Hepatocyte (in vitro differentiated cells): ENCODE results near the gene TNNT2. TPM values are rescaled to one million over a fixed set of nuclear protein-coding genes. Genes with fewer than 3 reads are reported as not detected.

Source experiments
- DNase-seq: peaks from one replicate; pipeline ENCODE4 v3.0.0-alpha.2; 2016; ENCODE audit warnings: low spot score
- H2AFZ ChIP-seq: fragments of 200-600 bp; sonication (generic); 2 replicates; pipeline ENCODE4 v1.6.0; 2016; ENCODE audit warnings: antibody characterized with exemption, mild to moderate bottlenecking
- H3K27ac ChIP-seq: fragments of 200-600 bp; sonication (generic); 2 replicates; pipeline ENCODE4 v1.5.1; 2016; ENCODE audit warnings: mild to moderate bottlenecking
- H3K27me3 ChIP-seq: fragments of 200-600 bp; sonication (generic); 2 replicates; pipeline ENCODE4 v1.6.1; 2016
- H3K36me3 ChIP-seq: fragments of 200-600 bp; sonication (generic); replicated peaks from 2 replicates; pipeline ENCODE4 v1.5.1; 2016; ENCODE audit warnings: low read depth; ENCODE audit not compliant: insufficient read depth
- H3K4me1 ChIP-seq: fragments of 200-600 bp; sonication (generic); 2 replicates; pipeline ENCODE4 v1.5.1; 2016; ENCODE audit warnings: mild to moderate bottlenecking, moderate library complexity; ENCODE audit not compliant: insufficient read depth
- H3K4me2 ChIP-seq: fragments of 200-600 bp; sonication (generic); 2 replicates; pipeline ENCODE4 v1.6.0; 2016
- H3K4me3 ChIP-seq: fragments of 200-600 bp; sonication (generic); 2 replicates; pipeline ENCODE4 v1.5.1; 2016; ENCODE audit warnings: mild to moderate bottlenecking
- H3K79me2 ChIP-seq: fragments of 200-600 bp; sonication (generic); 2 replicates; pipeline ENCODE4 v1.6.0; 2017; ENCODE audit warnings: mild to moderate bottlenecking
- H3K9me2 ChIP-seq: fragments of 200-600 bp; sonication (generic); replicated peaks from 2 replicates; pipeline ENCODE4 v1.6.0; 2017; ENCODE audit warnings: mild to moderate bottlenecking; ENCODE audit not compliant: insufficient read depth
- H3K9me3 ChIP-seq: fragments of 200-600 bp; sonication (generic); 2 replicates; pipeline ENCODE4 v1.5.1; 2016; ENCODE audit warnings: low read depth, mild to moderate bottlenecking
- H4K20me1 ChIP-seq: fragments of 200-600 bp; sonication (generic); 2 replicates; pipeline ENCODE4 v1.6.0; 2016; ENCODE audit warnings: mild to moderate bottlenecking; ENCODE audit not compliant: insufficient read depth, poor library complexity, severe bottlenecking
- EZH2 ChIP-seq: fragments of 200-600 bp; sonication (generic); IDR thresholded peaks from 2 replicates; pipeline ENCODE4 v1.6.1; 2016; ENCODE audit warnings: antibody characterized with exemption, mild to moderate bottlenecking, borderline replicate concordance
- EZH2phosphoT487 ChIP-seq: fragments of 200-600 bp; sonication (generic); IDR thresholded peaks from one replicate; pipeline ENCODE4 v1.6.1; 2018; ENCODE audit warnings: antibody characterized with exemption, mild to moderate bottlenecking, low read depth, moderate library complexity; ENCODE audit not compliant: unreplicated experiment, severe bottlenecking
- WGBS: methylation state at CpG from one replicate; pipeline ENCODE4 v1.1.6; 2016; ENCODE audit warnings: low lambda C conversion rate; ENCODE audit errors: missing lambda C conversion rate; 5-methylcytosine and 5-hydroxymethylcytosine counted together
- polyA plus RNA-seq: library from polyadenylated mRNA; unstranded; fragments of >200 nt; fragmentation: Nextera tagmentation; extraction: Ambion mirVana; gene quantifications from 2 replicates; pipeline ENCODE4 v1.2.1, GENCODE V29; 2016
- total RNA-seq: library from RNA; depleted of rRNA; stranded (reverse); fragments of >200 nt; gene quantifications from 2 replicates; pipeline ENCODE4 v1.2.3, GENCODE V29; 2014
- TF ChIP-seq, protein P1 (sequence below): fragments of 200-600 bp; sonication (generic); IDR thresholded peaks from 2 replicates; pipeline ENCODE4 v1.5.1; 2016; ENCODE audit warnings: antibody characterized with exemption, mild to moderate bottlenecking; ENCODE audit not compliant: poor library complexity

The TNNT2 gene
- total and polyA plus RNA-seq, 2 experiments from 2014 or later, result 25.9 to 33.5 TPM

DNA sequence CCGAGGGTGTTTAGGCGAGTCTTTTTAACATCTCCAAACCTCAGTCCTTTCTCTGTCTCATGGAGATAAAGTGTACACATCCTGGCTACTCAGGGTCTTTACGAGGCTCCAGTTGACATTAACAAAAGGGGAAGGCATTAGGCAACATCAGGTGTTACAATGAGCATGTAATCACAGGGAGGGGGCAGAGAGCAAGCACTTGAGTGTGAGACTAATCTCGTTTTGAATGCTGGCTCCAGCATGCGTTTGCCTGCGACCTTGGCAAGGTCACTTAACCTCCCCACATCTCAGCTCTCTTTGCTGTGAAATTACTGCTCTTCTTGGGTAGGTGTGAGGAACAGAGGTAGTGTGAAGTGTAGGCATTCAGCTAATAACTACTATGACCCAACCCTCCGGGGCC is 3.1 kb downstream of the TNNT2 start:
- H3K4me3 ChIP-seq, result no peak overlapping the region
- H3K27me3 ChIP-seq, result no peaks in the 10 kb centered on the region
- WGBS, result 24% methylated on average over 7 of the region's 7 CpGs
- no peaks in the 10 kb centered on the region for H3K9me2 ChIP-seq
- H4K20me1 ChIP-seq, result no peaks in the 10 kb centered on the region
- TF ChIP-seq, protein P1, sequence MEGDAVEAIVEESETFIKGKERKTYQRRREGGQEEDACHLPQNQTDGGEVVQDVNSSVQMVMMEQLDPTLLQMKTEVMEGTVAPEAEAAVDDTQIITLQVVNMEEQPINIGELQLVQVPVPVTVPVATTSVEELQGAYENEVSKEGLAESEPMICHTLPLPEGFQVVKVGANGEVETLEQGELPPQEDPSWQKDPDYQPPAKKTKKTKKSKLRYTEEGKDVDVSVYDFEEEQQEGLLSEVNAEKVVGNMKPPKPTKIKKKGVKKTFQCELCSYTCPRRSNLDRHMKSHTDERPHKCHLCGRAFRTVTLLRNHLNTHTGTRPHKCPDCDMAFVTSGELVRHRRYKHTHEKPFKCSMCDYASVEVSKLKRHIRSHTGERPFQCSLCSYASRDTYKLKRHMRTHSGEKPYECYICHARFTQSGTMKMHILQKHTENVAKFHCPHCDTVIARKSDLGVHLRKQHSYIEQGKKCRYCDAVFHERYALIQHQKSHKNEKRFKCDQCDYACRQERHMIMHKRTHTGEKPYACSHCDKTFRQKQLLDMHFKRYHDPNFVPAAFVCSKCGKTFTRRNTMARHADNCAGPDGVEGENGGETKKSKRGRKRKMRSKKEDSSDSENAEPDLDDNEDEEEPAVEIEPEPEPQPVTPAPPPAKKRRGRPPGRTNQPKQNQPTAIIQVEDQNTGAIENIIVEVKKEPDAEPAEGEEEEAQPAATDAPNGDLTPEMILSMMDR, result no peak
- TF ChIP-seq EZH2phosphoT487 (no peak), EZH2 (no peak)
- H2AFZ ChIP-seq, result no peak overlapping the region
- no peak for DNase-seq
- no peak overlapping the region for H3K4me2 ChIP-seq
- no peaks in the 10 kb centered on the region for H3K79me2 ChIP-seq
- no peaks in the 10 kb centered on the region for H3K36me3 ChIP-seq
- no peaks in the 10 kb centered on the region for H3K9me3 ChIP-seq
- peaks cover 19% of the 10 kb centered on the region for H3K4me1 ChIP-seq
- H3K27ac ChIP-seq, result no peak overlapping the region

DNA sequence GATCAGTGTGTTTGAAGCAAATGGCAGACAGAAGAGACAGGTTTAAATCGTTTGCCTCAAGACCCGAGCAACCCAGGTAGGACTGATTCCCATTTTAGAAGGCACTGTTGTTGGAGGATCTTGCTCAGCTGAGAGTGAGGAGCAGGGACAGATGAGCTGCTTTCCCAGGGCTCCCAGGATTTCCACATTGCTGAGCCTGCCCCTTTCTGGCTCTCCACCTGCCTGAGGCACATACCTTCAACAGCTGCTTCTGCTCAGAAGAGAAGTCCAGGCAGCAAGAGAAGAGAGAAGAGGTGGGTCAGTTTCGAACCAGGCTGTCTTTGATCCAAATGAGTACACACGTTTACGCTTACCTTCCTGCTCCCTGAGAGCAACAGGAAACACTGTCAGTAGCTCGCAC is 5.7 kb downstream of the TNNT2 start:
- H3K9me2 ChIP-seq, result no peaks in the 10 kb centered on the region
- no peaks in the 10 kb centered on the region for H3K27me3 ChIP-seq
- no peak overlapping the region for H3K4me3 ChIP-seq
- no peaks in the 10 kb centered on the region for H4K20me1 ChIP-seq
- no peak for TF ChIP-seq EZH2phosphoT487
- TF ChIP-seq, protein P1, result no peak
- TF ChIP-seq EZH2, result no peak
- WGBS, result 75% methylated on average over 6 of the region's 6 CpGs
- H3K4me1 ChIP-seq, result peaks cover 9% of the 10 kb centered on the region
- H3K79me2 ChIP-seq, result no peaks in the 10 kb centered on the region
- H3K4me2 ChIP-seq, result no peak overlapping the region
- H2AFZ ChIP-seq, result no peak overlapping the region
- H3K36me3 ChIP-seq, result no peaks in the 10 kb centered on the region
- no peak overlapping the region for H3K27ac ChIP-seq
- no peaks in the 10 kb centered on the region for H3K9me3 ChIP-seq
- DNase-seq, result no peak

DNA sequence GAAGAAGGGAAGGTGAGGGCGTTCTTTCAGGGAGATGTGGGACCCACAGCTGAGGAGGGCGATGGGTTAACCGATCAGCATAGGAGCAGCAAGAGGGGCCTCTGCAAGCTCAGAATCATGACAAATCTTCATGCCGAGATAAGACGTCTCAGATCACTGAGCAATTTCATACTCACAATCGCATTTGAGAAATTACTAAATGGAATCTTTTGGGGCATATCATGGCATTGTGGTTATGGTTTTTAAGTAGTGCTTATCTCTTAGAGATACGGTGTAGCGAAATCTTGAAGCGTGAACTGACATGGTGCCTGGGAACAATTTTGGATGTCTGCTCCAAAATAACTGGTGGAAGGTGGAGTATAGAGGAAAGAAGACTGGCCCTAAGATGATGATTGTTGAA is 6.2 kb downstream of the TNNT2 start:
- Histone ChIP-seq H3K27me3 (no peaks in the 10 kb centered on the region), H3K4me2 (no peak overlapping the region), H3K79me2 (no peaks in the 10 kb centered on the region), H3K9me3 (no peaks in the 10 kb centered on the region), H2AFZ (no peak overlapping the region), H3K4me3 (no peak overlapping the region), H3K9me2 (no peaks in the 10 kb centered on the region), H4K20me1 (no peaks in the 10 kb centered on the region), H3K27ac (no peak overlapping the region), H3K4me1 (peaks cover 4% of the 10 kb centered on the region), H3K36me3 (no peaks in the 10 kb centered on the region)
- TF ChIP-seq, protein P1, result no peak
- TF ChIP-seq EZH2 (no peak), EZH2phosphoT487 (no peak)
- WGBS, result 74% methylated on average over 9 of the region's 9 CpGs
- no peak for DNase-seq

DNA sequence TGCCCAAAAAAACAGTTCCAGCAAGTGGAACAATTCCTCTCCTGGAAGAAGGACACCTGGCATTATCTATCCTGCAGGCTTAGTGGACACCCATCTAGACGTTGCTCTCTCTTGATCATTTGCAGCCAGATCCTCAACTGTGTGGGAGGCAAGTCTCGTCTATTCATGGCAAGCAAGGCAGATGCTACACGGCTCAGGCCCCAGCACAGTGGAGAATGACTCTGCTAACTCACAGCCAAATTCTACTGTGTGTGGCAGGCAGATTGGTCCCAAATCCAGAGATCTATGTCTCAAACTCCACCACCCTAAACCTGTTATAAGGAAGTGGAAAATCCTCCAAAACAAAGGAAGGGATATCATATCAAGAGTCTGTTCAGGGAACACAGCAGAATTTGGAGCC is 7.0 kb downstream of the TNNT2 start:
- Histone ChIP-seq H3K4me2 (no peak overlapping the region), H3K9me3 (no peaks in the 10 kb centered on the region), H4K20me1 (no peaks in the 10 kb centered on the region), H3K27ac (no peak overlapping the region), H3K4me3 (no peak overlapping the region), H3K79me2 (no peaks in the 10 kb centered on the region), H3K4me1 (no peaks in the 10 kb centered on the region), H2AFZ (no peak overlapping the region), H3K27me3 (no peaks in the 10 kb centered on the region), H3K9me2 (no peaks in the 10 kb centered on the region), H3K36me3 (no peaks in the 10 kb centered on the region)
- no peak for DNase-seq
- TF ChIP-seq, protein P1, result no peak
- TF ChIP-seq EZH2 (no peak), EZH2phosphoT487 (no peak)
- 62% methylated on average over 3 of the region's 3 CpGs for WGBS
